ENCODE measurements around the gene PTPA. TPM values are rescaled to one million over a fixed set of nuclear protein-coding genes. Genes with fewer than 3 reads are reported as not detected.

Gene PTPA
- total RNA-seq, 2 donors from 2014 or later: 94.5 to 142 TPM

GRCh38 chr9:129197978-129198318 lies 86.7 kb downstream of the PTPA start:
- peak overlapping the region; percentile 38 to 43 for H3K9ac ChIP-seq (ENCODE audit: low read depth in 2 of 2, low read length in 2 of 2)
- intact Hi-C loops (cut with DNase I): no loop called here
- DNase-seq: no peak
- H3K36me3 ChIP-seq: no peaks in the 10 kb centered on the region
- TF ChIP-seq, protein P1, sequence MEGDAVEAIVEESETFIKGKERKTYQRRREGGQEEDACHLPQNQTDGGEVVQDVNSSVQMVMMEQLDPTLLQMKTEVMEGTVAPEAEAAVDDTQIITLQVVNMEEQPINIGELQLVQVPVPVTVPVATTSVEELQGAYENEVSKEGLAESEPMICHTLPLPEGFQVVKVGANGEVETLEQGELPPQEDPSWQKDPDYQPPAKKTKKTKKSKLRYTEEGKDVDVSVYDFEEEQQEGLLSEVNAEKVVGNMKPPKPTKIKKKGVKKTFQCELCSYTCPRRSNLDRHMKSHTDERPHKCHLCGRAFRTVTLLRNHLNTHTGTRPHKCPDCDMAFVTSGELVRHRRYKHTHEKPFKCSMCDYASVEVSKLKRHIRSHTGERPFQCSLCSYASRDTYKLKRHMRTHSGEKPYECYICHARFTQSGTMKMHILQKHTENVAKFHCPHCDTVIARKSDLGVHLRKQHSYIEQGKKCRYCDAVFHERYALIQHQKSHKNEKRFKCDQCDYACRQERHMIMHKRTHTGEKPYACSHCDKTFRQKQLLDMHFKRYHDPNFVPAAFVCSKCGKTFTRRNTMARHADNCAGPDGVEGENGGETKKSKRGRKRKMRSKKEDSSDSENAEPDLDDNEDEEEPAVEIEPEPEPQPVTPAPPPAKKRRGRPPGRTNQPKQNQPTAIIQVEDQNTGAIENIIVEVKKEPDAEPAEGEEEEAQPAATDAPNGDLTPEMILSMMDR (IDR thresholded peaks at IDR 0.05): no peak
- no peaks in the 10 kb centered on the region for H3K27me3 ChIP-seq
- no peaks in the 10 kb centered on the region for H3K4me1 ChIP-seq
- no peak overlapping the region for H3K4me3 ChIP-seq
- H3K9me3 ChIP-seq: no peaks in the 10 kb centered on the region
- H3K27ac ChIP-seq: peak overlapping the region; percentile 40

Other genes with a start within 250 kb of the PTPA start
- 1 to 10 TPM; 2.0 to 5.1 TPM for gene KYAT1, start 229.5 kb upstream of the PTPA start, total RNA-seq
- 10 to 100 TPM; 26.5 to 31.5 TPM for gene LRRC8A, start 229.3 kb upstream of the PTPA start, total RNA-seq
- 1 to 10 TPM; 1.8 to 6.6 TPM for gene PHYHD1, start 190.4 kb upstream of the PTPA start, total RNA-seq
- 10 to 100 TPM in 1 of 2 donors, 1 to 10 TPM in 1; 7.9 to 15.8 TPM for gene DOLK, start 163.8 kb upstream of the PTPA start, total RNA-seq
- 10 to 100 TPM; 26.8 to 43.9 TPM for gene NUP188, start 163.7 kb upstream of the PTPA start, total RNA-seq
- 100 to 1,000 TPM; 109 to 110 TPM for gene SH3GLB2, start 83.1 kb upstream of the PTPA start, total RNA-seq
- gene MIGA2, start 74.8 kb upstream of the PTPA start, total RNA-seq: 10 to 100 TPM; 47.4 to 74.8 TPM
- gene DOLPP1, start 30.3 kb upstream of the PTPA start, total RNA-seq: 10 to 100 TPM; 33.9 to 37.3 TPM
- 10 to 100 TPM; 62.3 to 78.3 TPM for gene CRAT, start 622 bp upstream of the PTPA start, total RNA-seq
- 1 to 10 TPM; 9.1 to 9.6 TPM for gene IER5L, start 66.8 kb downstream of the PTPA start, total RNA-seq